Fibroblast of lung (primary cell): ENCODE results near the gene DZIP1L.

ENCODE experiments used
- CTCF ChIP-seq, 2 donors: IDR thresholded peaks in 1 of 2; conservative IDR thresholded peaks in 1 of 2; 1 replicate in 1 of 2; 2 replicates in 1 of 2; pipeline ENCODE4 v1.5.1; 2011 to 2012; ENCODE audit warnings: low read length in 2 of 2, control low read depth in 1 of 2, inconsistent platforms in 1 of 2, low read depth in 1 of 2, mild to moderate bottlenecking in 1 of 2
- EZH2 ChIP-seq: IDR thresholded peaks from 2 replicates; pipeline ENCODE4 v1.5.1; 2012; ENCODE audit warnings: low read length, control low read depth, mild to moderate bottlenecking; ENCODE audit errors: missing control alignments

- TF ChIP-seq CTCF (conservative IDR thresholded peaks at IDR 0.05 in 1 of 2, IDR thresholded peaks at IDR 0.05 in 1 of 2; ENCODE audit: low read depth in 1 of 2, low read length in 2 of 2) (no peak), EZH2 (no peak)
These were observed 69.3 kb downstream of the DZIP1L start for GRCh38 chr3:138046085-138046484.
